Fibroblast of lung (primary cell): ENCODE results near the gene SYT9. TPM values are rescaled to one million over a fixed set of nuclear protein-coding genes. Genes with fewer than 3 reads are reported as not detected.

Source experiments
- DNase-seq, 2 donors: peaks; one replicate each; pipeline versions ENCODE4 v3.0.0 to v3.0.0-alpha.2; 2010; ENCODE audit warnings: low read depth in 2 of 2
- H2AFZ ChIP-seq: 2 replicates; pipeline ENCODE4 v1.5.1; 2012; ENCODE audit warnings: low read length, control low read depth, inconsistent platforms
- H3K27ac ChIP-seq: 2 replicates; pipeline ENCODE4 v1.5.1; 2011; ENCODE audit warnings: low read length, control low read depth; ENCODE audit not compliant: insufficient read depth
- H3K27me3 ChIP-seq: 2 replicates; pipeline ENCODE4 v1.5.1; 2011; ENCODE audit warnings: mild to moderate bottlenecking, low read length; ENCODE audit not compliant: control insufficient read depth, insufficient read depth
- H3K36me3 ChIP-seq: 2 replicates; pipeline ENCODE4 v1.5.1; 2011; ENCODE audit warnings: low read length; ENCODE audit not compliant: control insufficient read depth, insufficient read depth
- H3K4me1 ChIP-seq: 2 replicates; pipeline ENCODE4 v1.5.1; 2011; ENCODE audit warnings: low read length; ENCODE audit not compliant: control insufficient read depth, insufficient read depth; ENCODE audit errors: extremely low read depth
- H3K4me2 ChIP-seq: 2 replicates; pipeline ENCODE4 v1.5.1; 2011; ENCODE audit warnings: low read length, control low read depth; ENCODE audit not compliant: insufficient read depth; ENCODE audit errors: extremely low read depth
- H3K4me3 ChIP-seq, 4 experiments: fragments of 200-600 bp in 1 of 4; sonication (generic) in 1 of 4; replicated peaks in 1 of 4; 2 replicates each; pipeline ENCODE4 v1.5.1; 2011 to 2016; ENCODE audit warnings: low read length in 4 of 4, low read depth in 3 of 4, mild to moderate bottlenecking in 3 of 4, control low read depth in 2 of 4, inconsistent platforms in 1 of 4, mixed read lengths in 1 of 4; ENCODE audit not compliant: insufficient read depth in 1 of 4; ENCODE audit errors: control extremely low read depth in 1 of 4
- H3K79me2 ChIP-seq: 2 replicates; pipeline ENCODE4 v1.5.1; 2012; ENCODE audit warnings: mild to moderate bottlenecking, low read length, inconsistent platforms; ENCODE audit not compliant: control insufficient read depth, insufficient read depth
- H3K9ac ChIP-seq: 2 replicates; pipeline ENCODE4 v1.5.1; 2011; ENCODE audit warnings: mild to moderate bottlenecking, low read length, control low read depth; ENCODE audit not compliant: insufficient read depth
- H3K9me3 ChIP-seq: 2 replicates; pipeline ENCODE4 v1.5.1; 2012; ENCODE audit warnings: low read depth, low read length; ENCODE audit not compliant: control insufficient read depth, insufficient read depth
- H4K20me1 ChIP-seq: 2 replicates; pipeline ENCODE4 v1.5.1; 2011; ENCODE audit warnings: low read length; ENCODE audit not compliant: control insufficient read depth, insufficient read depth; ENCODE audit errors: extremely low read depth
- EZH2 ChIP-seq: IDR thresholded peaks from 2 replicates; pipeline ENCODE4 v1.5.1; 2012; ENCODE audit warnings: low read length, control low read depth, mild to moderate bottlenecking; ENCODE audit errors: missing control alignments
- polyA plus RNA-seq, 2 donors: library from polyadenylated mRNA; depleted of rRNA in 1 of 2; stranded (reverse) in 1 of 2; unstranded in 1 of 2; fragments of >200 nt; gene quantifications; 2 replicates each; pipeline ENCODE4 v1.2.1, GENCODE V29; 2011 to 2012; ENCODE audit warnings: missing spikeins in 1 of 2
- total RNA-seq: library from RNA; depleted of rRNA; stranded (reverse); fragments of >200 nt; gene quantifications from 2 replicates; pipeline ENCODE4 v1.2.1, GENCODE V29; 2014
- TF ChIP-seq, protein P1 (sequence below), 2 donors: IDR thresholded peaks in 1 of 2; conservative IDR thresholded peaks in 1 of 2; 1 replicate in 1 of 2; 2 replicates in 1 of 2; pipeline ENCODE4 v1.5.1; 2011 to 2012; ENCODE audit warnings: low read length in 2 of 2, control low read depth in 1 of 2, inconsistent platforms in 1 of 2, low read depth in 1 of 2, mild to moderate bottlenecking in 1 of 2

SYT9 gene
- total and polyA plus RNA-seq, 2 donors (not counting 1 experiment from before 2014, with no cell fraction given): not detected

DNA sequence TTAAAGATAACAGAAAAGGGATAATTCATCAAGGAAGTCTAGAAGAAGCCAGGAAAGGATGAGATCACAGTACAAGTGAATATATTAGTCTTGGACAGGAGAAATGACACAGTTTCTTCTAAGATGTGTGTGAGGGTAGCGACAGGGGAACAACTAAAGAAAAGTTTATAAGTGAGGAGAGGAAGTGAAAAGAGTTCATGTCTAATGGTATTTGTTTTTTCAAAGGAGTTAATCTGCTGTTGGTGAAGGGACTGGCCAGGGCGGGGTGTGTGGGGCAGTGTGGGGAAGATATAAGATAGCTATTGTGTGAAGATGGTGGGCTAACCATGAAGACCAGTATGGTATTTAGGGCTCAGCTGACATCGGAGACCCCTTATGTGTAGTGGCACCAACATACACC is 254.5 kb downstream of the SYT9 start:
- Histone ChIP-seq H3K9ac (no peak overlapping the region), H3K9me3 (no peaks in the 10 kb centered on the region), H2AFZ (no peak overlapping the region), H3K27ac (no peak overlapping the region), H3K4me3 (no peak overlapping the region), H3K79me2 (no peaks in the 10 kb centered on the region), H3K27me3 (no peaks in the 10 kb centered on the region), H3K4me2 (no peak overlapping the region), H3K36me3 (no peaks in the 10 kb centered on the region), H4K20me1 (no peaks in the 10 kb centered on the region), H3K4me1 (no peaks in the 10 kb centered on the region)
- no peak for DNase-seq
- no peak for TF ChIP-seq EZH2
- TF ChIP-seq, protein P1, sequence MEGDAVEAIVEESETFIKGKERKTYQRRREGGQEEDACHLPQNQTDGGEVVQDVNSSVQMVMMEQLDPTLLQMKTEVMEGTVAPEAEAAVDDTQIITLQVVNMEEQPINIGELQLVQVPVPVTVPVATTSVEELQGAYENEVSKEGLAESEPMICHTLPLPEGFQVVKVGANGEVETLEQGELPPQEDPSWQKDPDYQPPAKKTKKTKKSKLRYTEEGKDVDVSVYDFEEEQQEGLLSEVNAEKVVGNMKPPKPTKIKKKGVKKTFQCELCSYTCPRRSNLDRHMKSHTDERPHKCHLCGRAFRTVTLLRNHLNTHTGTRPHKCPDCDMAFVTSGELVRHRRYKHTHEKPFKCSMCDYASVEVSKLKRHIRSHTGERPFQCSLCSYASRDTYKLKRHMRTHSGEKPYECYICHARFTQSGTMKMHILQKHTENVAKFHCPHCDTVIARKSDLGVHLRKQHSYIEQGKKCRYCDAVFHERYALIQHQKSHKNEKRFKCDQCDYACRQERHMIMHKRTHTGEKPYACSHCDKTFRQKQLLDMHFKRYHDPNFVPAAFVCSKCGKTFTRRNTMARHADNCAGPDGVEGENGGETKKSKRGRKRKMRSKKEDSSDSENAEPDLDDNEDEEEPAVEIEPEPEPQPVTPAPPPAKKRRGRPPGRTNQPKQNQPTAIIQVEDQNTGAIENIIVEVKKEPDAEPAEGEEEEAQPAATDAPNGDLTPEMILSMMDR (conservative IDR thresholded peaks at IDR 0.05 in 1 of 2, IDR thresholded peaks at IDR 0.05 in 1 of 2; ENCODE audit: low read depth in 1 of 2, low read length in 2 of 2): no peak

DNA sequence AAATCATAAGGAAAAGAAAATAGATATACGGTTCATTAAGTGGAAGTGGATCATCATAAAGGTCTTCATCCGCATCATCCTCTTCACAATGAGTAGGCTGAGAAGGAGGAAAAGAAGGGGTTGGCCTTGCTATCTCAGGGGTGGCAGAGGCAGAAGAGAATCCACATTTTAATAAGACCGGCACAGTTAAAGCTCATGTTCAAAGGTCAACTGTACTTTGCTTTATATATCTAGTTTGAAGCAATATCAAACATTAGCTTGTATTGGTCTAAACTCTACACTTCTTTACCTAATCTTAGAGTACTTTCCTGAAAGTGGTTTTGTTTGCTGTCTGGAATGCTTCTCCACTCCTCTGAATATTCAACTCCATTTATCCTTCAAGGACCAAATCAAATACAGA is 256.4 kb downstream of the SYT9 start:
- no peaks in the 10 kb centered on the region for H3K79me2 ChIP-seq
- H3K27me3 ChIP-seq: no peaks in the 10 kb centered on the region
- no peaks in the 10 kb centered on the region for H3K36me3 ChIP-seq
- H3K4me1 ChIP-seq: no peaks in the 10 kb centered on the region
- no peaks in the 10 kb centered on the region for H3K9me3 ChIP-seq
- H3K27ac ChIP-seq: no peak overlapping the region
- no peak for DNase-seq
- no peak overlapping the region for H3K4me3 ChIP-seq
- TF ChIP-seq EZH2: no peak
- TF ChIP-seq, protein P1 (conservative IDR thresholded peaks at IDR 0.05 in 1 of 2, IDR thresholded peaks at IDR 0.05 in 1 of 2; ENCODE audit: low read depth in 1 of 2, low read length in 2 of 2): no peak
- H4K20me1 ChIP-seq: no peaks in the 10 kb centered on the region
- no peak overlapping the region for H3K9ac ChIP-seq
- no peak overlapping the region for H2AFZ ChIP-seq
- H3K4me2 ChIP-seq: no peak overlapping the region

DNA sequence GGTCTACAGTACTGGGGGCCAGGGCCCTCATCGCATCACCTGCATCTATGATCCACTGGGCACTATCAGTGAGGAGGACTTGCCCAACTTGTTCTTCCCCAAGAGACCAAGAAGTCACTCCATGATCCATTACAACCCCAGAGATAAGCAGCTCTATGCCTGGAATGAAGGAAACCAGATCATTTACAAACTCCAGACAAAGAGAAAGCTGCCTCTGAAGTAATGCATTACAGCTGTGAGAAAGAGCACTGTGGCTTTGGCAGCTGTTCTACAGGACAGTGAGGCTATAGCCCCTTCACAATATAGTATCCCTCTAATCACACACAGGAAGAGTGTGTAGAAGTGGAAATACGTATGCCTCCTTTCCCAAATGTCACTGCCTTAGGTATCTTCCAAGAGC is 258.3 kb downstream of the SYT9 start:
- Histone ChIP-seq H4K20me1 (no peaks in the 10 kb centered on the region), H2AFZ (no peak overlapping the region), H3K9me3 (no peaks in the 10 kb centered on the region), H3K79me2 (no peaks in the 10 kb centered on the region), H3K36me3 (no peaks in the 10 kb centered on the region), H3K4me1 (peaks cover 2% of the 10 kb centered on the region), H3K9ac (no peak overlapping the region), H3K27ac (no peak overlapping the region), H3K4me3 (no peak overlapping the region), H3K27me3 (no peaks in the 10 kb centered on the region), H3K4me2 (no peak overlapping the region)
- no peak for DNase-seq
- TF ChIP-seq, protein P1 (conservative IDR thresholded peaks at IDR 0.05 in 1 of 2, IDR thresholded peaks at IDR 0.05 in 1 of 2; ENCODE audit: low read depth in 1 of 2, low read length in 2 of 2): no peak
